ENCODE data around the gene EIF4G3.

- TF ChIP-seq CTCF (IDR thresholded peaks at IDR 0.05; ENCODE audit: low read length): no peak
- no peak for TF ChIP-seq EZH2 (optimal IDR thresholded peaks at IDR 0.05; ENCODE audit: low read depth, low read length)
- no peak for TF ChIP-seq EZH2phosphoT487 (IDR thresholded peaks at IDR 0.05; ENCODE audit: low read length)
Observed at GRCh38 chr1:20771780-20772179, 404.9 kb downstream of the EIF4G3 start.
